Trophoblast cell (in vitro differentiated cells and primary cell): ENCODE measurements around the gene ANKRD28.

Experiments used
- DNase-seq, 2 donors: peaks; one replicate each; pipeline ENCODE4 v3.0.0-alpha.2; 2016
- H2AFZ ChIP-seq: 2 replicates; pipeline ENCODE4 v1.6.1; 2013; ENCODE audit warnings: low read length, moderate library complexity, mild to moderate bottlenecking; ENCODE audit not compliant: insufficient read depth, poor library complexity
- H2AK5ac ChIP-seq: 2 replicates; pipeline ENCODE4 v1.6.1; 2013; ENCODE audit warnings: mild to moderate bottlenecking, low read length
- H2BK120ac ChIP-seq: 2 replicates; pipeline ENCODE4 v1.6.1; 2013; ENCODE audit warnings: low read length, mild to moderate bottlenecking, moderate library complexity; ENCODE audit not compliant: insufficient read depth, poor library complexity
- H2BK12ac ChIP-seq: 2 replicates; pipeline ENCODE4 v1.6.1; 2013; ENCODE audit warnings: mild to moderate bottlenecking, low read length, moderate library complexity
- H2BK5ac ChIP-seq: 2 replicates; pipeline ENCODE4 v1.6.1; 2013; ENCODE audit warnings: low read length, low read depth, moderate library complexity, mild to moderate bottlenecking; ENCODE audit not compliant: poor library complexity
- H3K14ac ChIP-seq: 2 replicates; pipeline ENCODE4 v1.6.1; 2013; ENCODE audit warnings: mild to moderate bottlenecking, low read length
- H3K18ac ChIP-seq: 2 replicates; pipeline ENCODE4 v1.6.1; 2013; ENCODE audit warnings: mild to moderate bottlenecking, low read length
- H3K23ac ChIP-seq: 2 replicates; pipeline ENCODE4 v1.6.1; 2013; ENCODE audit warnings: low read length
- H3K27ac ChIP-seq: 2 replicates; pipeline ENCODE4 v1.5.1; 2013; ENCODE audit warnings: low read depth, mild to moderate bottlenecking, inconsistent platforms, low read length, moderate library complexity
- H3K27me3 ChIP-seq: 2 replicates; pipeline ENCODE4 v1.6.1; 2013; ENCODE audit warnings: inconsistent platforms, mild to moderate bottlenecking, low read length, moderate library complexity; ENCODE audit not compliant: insufficient read depth
- H3K36me3 ChIP-seq, 2 experiments: 1 replicate in 1 of 2; 2 replicates in 1 of 2; pipeline ENCODE4 v1.6.1; 2013; ENCODE audit warnings: low read length in 2 of 2, mild to moderate bottlenecking in 2 of 2, moderate library complexity in 1 of 2; ENCODE audit not compliant: insufficient read depth in 2 of 2, control insufficient read depth in 1 of 2
- H3K4ac ChIP-seq: 2 replicates; pipeline ENCODE4 v1.6.1; 2013; ENCODE audit warnings: low read depth, mild to moderate bottlenecking, low read length, moderate library complexity
- H3K4me1 ChIP-seq, 2 experiments: 1 replicate in 1 of 2; 2 replicates in 1 of 2; pipeline ENCODE4 v1.6.1; 2013; ENCODE audit warnings: low read length in 2 of 2, mild to moderate bottlenecking in 2 of 2, moderate library complexity in 1 of 2; ENCODE audit not compliant: insufficient read depth in 2 of 2, control insufficient read depth in 1 of 2
- H3K4me2 ChIP-seq: 2 replicates; pipeline ENCODE4 v1.6.1; 2013; ENCODE audit warnings: inconsistent platforms, mild to moderate bottlenecking, low read length, moderate library complexity
- H3K4me3 ChIP-seq: 2 replicates; pipeline ENCODE4 v1.5.1; 2013; ENCODE audit warnings: mild to moderate bottlenecking, low read depth, low read length, inconsistent platforms
- H3K79me1 ChIP-seq: one replicate; pipeline ENCODE4 v1.6.1; 2013; ENCODE audit warnings: low read length
- H3K79me2 ChIP-seq: 2 replicates; pipeline ENCODE4 v1.6.1; 2013; ENCODE audit warnings: low read length, mild to moderate bottlenecking; ENCODE audit not compliant: control insufficient read depth, insufficient read depth, poor library complexity
- H3K9ac ChIP-seq: 2 replicates; pipeline ENCODE4 v1.6.1; 2013; ENCODE audit warnings: mild to moderate bottlenecking, low read length
- H3K9me3 ChIP-seq: 2 replicates; pipeline ENCODE4 v1.6.1; 2013; ENCODE audit warnings: low read depth, mild to moderate bottlenecking, control low read depth, inconsistent platforms, low read length; ENCODE audit not compliant: insufficient read depth
- H4K12ac ChIP-seq: 2 replicates; pipeline ENCODE4 v1.6.1; 2013; ENCODE audit warnings: low read depth, mild to moderate bottlenecking, low read length, moderate library complexity
- H4K8ac ChIP-seq: 2 replicates; pipeline ENCODE4 v1.6.1; 2013; ENCODE audit warnings: low read depth, mild to moderate bottlenecking, low read length, moderate library complexity
- H4K91ac ChIP-seq: one replicate; pipeline ENCODE4 v1.6.1; 2013; ENCODE audit warnings: low read depth, mild to moderate bottlenecking, low read length, moderate library complexity
- WGBS: extraction: QIAGEN DNeasy Blood & Tissue Kit; methylation state at CpG from one replicate; pipeline ENCODE4 v1.1.7; 2013; ENCODE audit warnings: missing lambda C conversion rate; ENCODE audit not compliant: insufficient read length, insufficient coverage; ENCODE audit errors: extremely low coverage; 5-methylcytosine and 5-hydroxymethylcytosine counted together

The ANKRD28 gene

DNA sequence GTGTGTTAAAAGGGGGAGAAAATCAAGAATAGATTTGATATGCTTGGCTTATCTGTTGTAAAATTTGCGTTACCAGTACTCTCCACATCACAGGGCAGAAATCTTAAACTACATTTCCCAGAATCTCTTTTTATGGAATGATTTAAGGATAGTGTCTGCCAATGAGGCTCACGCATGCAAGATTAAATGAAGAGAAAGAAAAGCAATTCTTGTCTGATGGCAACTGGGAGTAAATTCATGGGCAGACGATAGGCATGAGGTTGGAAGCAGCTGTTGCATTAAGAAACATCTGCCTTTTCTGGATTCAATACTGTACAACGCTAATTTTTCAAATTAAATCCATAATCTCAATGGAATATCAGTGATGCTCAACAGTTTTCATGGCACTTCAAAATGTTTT, 27.2 kb upstream of the ANKRD28 start:
- no peak overlapping the region for H3K14ac ChIP-seq
- H4K8ac ChIP-seq, result no peak overlapping the region
- H3K27ac ChIP-seq, result no peak overlapping the region
- no peak overlapping the region for H4K12ac ChIP-seq
- H3K4me2 ChIP-seq, result no peak overlapping the region
- H3K79me2 ChIP-seq, result no peaks in the 10 kb centered on the region
- no peaks in the 10 kb centered on the region for H3K27me3 ChIP-seq
- no peak overlapping the region for H2AFZ ChIP-seq
- H3K23ac ChIP-seq, result no peak overlapping the region
- no peak overlapping the region for H3K9ac ChIP-seq
- no peak overlapping the region for H2AK5ac ChIP-seq
- no peak overlapping the region for H3K4ac ChIP-seq
- H2BK120ac ChIP-seq, result no peak overlapping the region
- DNase-seq, result no peak
- no peak overlapping the region for H3K18ac ChIP-seq
- no peaks in the 10 kb centered on the region for H3K79me1 ChIP-seq
- no peaks in the 10 kb centered on the region for H3K4me1 ChIP-seq
- H3K36me3 ChIP-seq, result no peaks in the 10 kb centered on the region
- no peak overlapping the region for H4K91ac ChIP-seq
- WGBS, result no CpG with 5 or more reads among the region's 4 CpGs
- H3K9me3 ChIP-seq, result no peaks in the 10 kb centered on the region
- no peak overlapping the region for H3K4me3 ChIP-seq
- no peak overlapping the region for H2BK12ac ChIP-seq
- no peak overlapping the region for H2BK5ac ChIP-seq

GRCh38 chr3:15823092-15823491, 25.3 kb upstream of the ANKRD28 start:
- H3K36me3 ChIP-seq, result no peaks in the 10 kb centered on the region
- no peak overlapping the region for H2BK5ac ChIP-seq
- no peak overlapping the region for H4K12ac ChIP-seq
- H3K18ac ChIP-seq, result no peak overlapping the region
- WGBS, result no CpG with 5 or more reads among the region's 7 CpGs
- no peak overlapping the region for H3K23ac ChIP-seq
- H3K4me2 ChIP-seq, result no peak overlapping the region
- no peak overlapping the region for H3K27ac ChIP-seq
- no peaks in the 10 kb centered on the region for H3K9me3 ChIP-seq
- no peak overlapping the region for H3K4me3 ChIP-seq
- no peaks in the 10 kb centered on the region for H3K27me3 ChIP-seq
- H3K14ac ChIP-seq, result no peak overlapping the region
- no peak overlapping the region for H2AFZ ChIP-seq
- H3K9ac ChIP-seq, result no peak overlapping the region
- no peak overlapping the region for H2BK12ac ChIP-seq
- no peak overlapping the region for H4K91ac ChIP-seq
- no peak for DNase-seq
- no peaks in the 10 kb centered on the region for H3K79me1 ChIP-seq
- no peaks in the 10 kb centered on the region for H3K79me2 ChIP-seq
- H4K8ac ChIP-seq, result no peak overlapping the region
- H2BK120ac ChIP-seq, result no peak overlapping the region
- no peak overlapping the region for H3K4ac ChIP-seq
- H2AK5ac ChIP-seq, result no peak overlapping the region
- no peaks in the 10 kb centered on the region for H3K4me1 ChIP-seq

- H2BK120ac ChIP-seq, result no peak overlapping the region
- H3K4me2 ChIP-seq, result no peak overlapping the region
- no peak for DNase-seq
- H3K27me3 ChIP-seq, result no peaks in the 10 kb centered on the region
- no peaks in the 10 kb centered on the region for H3K36me3 ChIP-seq
- no peak overlapping the region for H4K12ac ChIP-seq
- H3K18ac ChIP-seq, result no peak overlapping the region
- no peaks in the 10 kb centered on the region for H3K79me1 ChIP-seq
- H2AFZ ChIP-seq, result no peak overlapping the region
- no peak overlapping the region for H2BK12ac ChIP-seq
- H3K4ac ChIP-seq, result no peak overlapping the region
- H3K9me3 ChIP-seq, result no peaks in the 10 kb centered on the region
- H3K27ac ChIP-seq, result no peak overlapping the region
- H3K4me1 ChIP-seq, result no peaks in the 10 kb centered on the region
- H3K14ac ChIP-seq, result no peak overlapping the region
- no peaks in the 10 kb centered on the region for H3K79me2 ChIP-seq
- no peak overlapping the region for H3K9ac ChIP-seq
- no peak overlapping the region for H4K8ac ChIP-seq
- H4K91ac ChIP-seq, result no peak overlapping the region
- no peak overlapping the region for H2BK5ac ChIP-seq
- WGBS, result no CpG with 5 or more reads among the region's 2 CpGs
- H3K4me3 ChIP-seq, result no peak overlapping the region
- no peak overlapping the region for H3K23ac ChIP-seq
- H2AK5ac ChIP-seq, result no peak overlapping the region
These were observed 24.5 kb upstream of the ANKRD28 start for GRCh38 chr3:15822281-15822680.

GRCh38 chr3:15820911-15821310, 23.1 kb upstream of the ANKRD28 start:
- H3K9me3 ChIP-seq, result no peaks in the 10 kb centered on the region
- H3K27me3 ChIP-seq, result no peaks in the 10 kb centered on the region
- no peak overlapping the region for H2BK120ac ChIP-seq
- H4K8ac ChIP-seq, result no peak overlapping the region
- H3K18ac ChIP-seq, result no peak overlapping the region
- no peak overlapping the region for H3K4me3 ChIP-seq
- H2AK5ac ChIP-seq, result no peak overlapping the region
- no peak overlapping the region for H3K4ac ChIP-seq
- no peaks in the 10 kb centered on the region for H3K79me2 ChIP-seq
- no peak for DNase-seq
- no CpG with 5 or more reads among the region's 2 CpGs for WGBS
- H2BK12ac ChIP-seq, result no peak overlapping the region
- H3K14ac ChIP-seq, result no peak overlapping the region
- H4K12ac ChIP-seq, result no peak overlapping the region
- H2BK5ac ChIP-seq, result no peak overlapping the region
- no peak overlapping the region for H2AFZ ChIP-seq
- no peak overlapping the region for H3K9ac ChIP-seq
- no peak overlapping the region for H3K23ac ChIP-seq
- no peaks in the 10 kb centered on the region for H3K36me3 ChIP-seq
- H3K27ac ChIP-seq, result no peak overlapping the region
- H3K4me2 ChIP-seq, result no peak overlapping the region
- no peak overlapping the region for H4K91ac ChIP-seq
- no peaks in the 10 kb centered on the region for H3K79me1 ChIP-seq
- H3K4me1 ChIP-seq, result no peaks in the 10 kb centered on the region

- no peaks in the 10 kb centered on the region for H3K79me1 ChIP-seq
- H3K14ac ChIP-seq, result no peak overlapping the region
- H3K9me3 ChIP-seq, result no peaks in the 10 kb centered on the region
- no peak overlapping the region for H3K4me2 ChIP-seq
- no peaks in the 10 kb centered on the region for H3K4me1 ChIP-seq
- no peak overlapping the region for H3K23ac ChIP-seq
- no peak overlapping the region for H3K4me3 ChIP-seq
- no peak overlapping the region for H3K4ac ChIP-seq
- no peak overlapping the region for H2BK12ac ChIP-seq
- H3K9ac ChIP-seq, result no peak overlapping the region
- no peak overlapping the region for H3K27ac ChIP-seq
- no peak overlapping the region for H3K18ac ChIP-seq
- no peak overlapping the region for H4K8ac ChIP-seq
- no peaks in the 10 kb centered on the region for H3K79me2 ChIP-seq
- no peaks in the 10 kb centered on the region for H3K27me3 ChIP-seq
- H3K36me3 ChIP-seq, result no peaks in the 10 kb centered on the region
- no peak for DNase-seq
- H2BK5ac ChIP-seq, result no peak overlapping the region
- no peak overlapping the region for H2BK120ac ChIP-seq
- H2AFZ ChIP-seq, result no peak overlapping the region
- no peak overlapping the region for H2AK5ac ChIP-seq
- no peak overlapping the region for H4K91ac ChIP-seq
- H4K12ac ChIP-seq, result no peak overlapping the region
These were observed 21.8 kb upstream of the ANKRD28 start for GRCh38 chr3:15819576-15819975.
